HEK293 (cell line): ENCODE measurements around the gene OR6X1.

Experiments
- CTCF ChIA-PET: fragments of 350-600 bp; formaldehyde crosslinking; extraction: SDS; loops from one replicate; lab custom pipeline; 2021; ENCODE audit warnings: antibody characterized with exemption; lab: Yijun Ruan, JAX
- POLR2A ChIA-PET: fragments of 300-600 bp; formaldehyde crosslinking; extraction: SDS; loops from one replicate; lab custom pipeline; 2020; ENCODE audit warnings: antibody characterized with exemption, inconsistent platforms; lab: Yijun Ruan, JAX
- H3K27ac ChIP-seq: fragments of 200-500 bp; sonication (Bioruptor generic); 2 replicates; pipeline ENCODE4 v1.5.1; 2014; ENCODE audit warnings: low read depth, low read length, control low read depth, inconsistent platforms; ENCODE audit errors: extremely low read depth
- H3K36me3 ChIP-seq, 2 experiments: fragments of 200-500 bp in 1 of 2; sonication (Bioruptor generic) in 1 of 2; 1 replicate in 1 of 2; 2 replicates in 1 of 2; pipeline ENCODE4 v1.5.1; 2014 to 2017; ENCODE audit warnings: inconsistent platforms in 2 of 2, low read length in 2 of 2; ENCODE audit not compliant: control insufficient read depth in 2 of 2, insufficient read depth in 1 of 2
- H3K4me1 ChIP-seq: fragments of 200-500 bp; sonication (Bioruptor generic); 2 replicates; pipeline ENCODE4 v1.5.1; 2014; ENCODE audit warnings: mild to moderate bottlenecking, low read length, inconsistent platforms; ENCODE audit not compliant: control insufficient read depth, insufficient read depth
- H3K4me3 ChIP-seq: 2 replicates; pipeline ENCODE4 v1.5.1; 2011; ENCODE audit warnings: low read depth, mild to moderate bottlenecking, control low read depth, low read length, moderate library complexity
- H3K9me3 ChIP-seq: fragments of 200-500 bp; sonication (Bioruptor generic); 2 replicates; pipeline ENCODE4 v1.5.1; 2014; ENCODE audit warnings: low read depth, low read length, inconsistent platforms; ENCODE audit not compliant: control insufficient read depth, insufficient read depth
- CTCF ChIP-seq: fragments of 450-650 bp; formaldehyde crosslinking; IDR thresholded peaks from 2 replicates; pipeline ENCODE4 v1.5.1; 2016; ENCODE audit warnings: missing biosample characterization, missing genetic modification characterization
- GLI2 ChIP-seq: fragments of 450-650 bp; formaldehyde crosslinking; IDR thresholded peaks from 2 replicates; pipeline ENCODE4; 2017; ENCODE audit warnings: missing biosample characterization, missing genetic modification characterization, low read depth, borderline replicate concordance
- GLIS2 ChIP-seq: fragments of 450-650 bp; formaldehyde crosslinking; IDR thresholded peaks from 2 replicates; pipeline ENCODE4 v1.5.1; 2016; ENCODE audit warnings: missing biosample characterization, missing genetic modification characterization
- KLF17 ChIP-seq: fragments of 450-650 bp; formaldehyde crosslinking; IDR thresholded peaks from 2 replicates; pipeline ENCODE4 v1.5.1; 2016; ENCODE audit warnings: missing biosample characterization, missing genetic modification characterization
- PRDM1 ChIP-seq: fragments of 450-650 bp; formaldehyde crosslinking; IDR thresholded peaks from 2 replicates; pipeline ENCODE4; 2016; ENCODE audit warnings: missing biosample characterization, missing genetic modification characterization
- ZBTB11 ChIP-seq: fragments of 450-650 bp; formaldehyde crosslinking; conservative IDR thresholded peaks from 2 replicates; pipeline ENCODE4 v1.5.1; 2016; ENCODE audit warnings: low read depth, missing biosample characterization, missing genetic modification characterization
- ZBTB20 ChIP-seq: fragments of 450-650 bp; formaldehyde crosslinking; IDR thresholded peaks from 2 replicates; pipeline ENCODE4 v1.5.1; 2016; ENCODE audit warnings: missing biosample characterization, missing genetic modification characterization
- ZBTB6 ChIP-seq: fragments of 450-650 bp; formaldehyde crosslinking; IDR thresholded peaks from 2 replicates; pipeline ENCODE4 v1.5.1; 2017; ENCODE audit warnings: missing biosample characterization, missing genetic modification characterization
- ZNF16 ChIP-seq: fragments of 450-650 bp; formaldehyde crosslinking; IDR thresholded peaks from 2 replicates; pipeline ENCODE4 v1.5.1; 2016; ENCODE audit warnings: low read depth, missing biosample characterization, missing genetic modification characterization
- ZNF510 ChIP-seq: fragments of 450-650 bp; formaldehyde crosslinking; IDR thresholded peaks from 2 replicates; pipeline ENCODE4 v1.5.1; 2018; ENCODE audit warnings: mild to moderate bottlenecking, missing genetic modification characterization, missing biosample characterization; ENCODE audit not compliant: insufficient replicate concordance
- ZNF529 ChIP-seq: fragments of 450-650 bp; formaldehyde crosslinking; IDR thresholded peaks from 2 replicates; pipeline ENCODE4 v1.5.1; 2017; ENCODE audit warnings: missing genetic modification characterization, missing biosample characterization; ENCODE audit not compliant: insufficient replicate concordance
- ZNF555 ChIP-seq: fragments of 450-650 bp; formaldehyde crosslinking; conservative IDR thresholded peaks from 2 replicates; pipeline ENCODE4 v1.5.1; 2017; ENCODE audit warnings: missing biosample characterization, mild to moderate bottlenecking, missing genetic modification characterization, inconsistent platforms
- ZNF561 ChIP-seq: fragments of 450-650 bp; IDR thresholded peaks from 2 replicates; pipeline ENCODE4 v1.5.1; 2018; ENCODE audit warnings: missing biosample characterization, missing genetic modification characterization, borderline replicate concordance
- ZNF580 ChIP-seq: fragments of 450-650 bp; formaldehyde crosslinking; IDR thresholded peaks from 2 replicates; pipeline ENCODE4 v1.5.1; 2016; ENCODE audit warnings: missing biosample characterization, missing genetic modification characterization
- ZNF585B ChIP-seq: fragments of 450-650 bp; formaldehyde crosslinking; IDR thresholded peaks from 2 replicates; pipeline ENCODE4 v1.5.1; 2016; ENCODE audit warnings: missing biosample characterization, missing genetic modification characterization
- ZNF624 ChIP-seq: fragments of 450-650 bp; formaldehyde crosslinking; IDR thresholded peaks from 2 replicates; pipeline ENCODE4 v1.5.1; 2017; ENCODE audit warnings: missing biosample characterization, missing genetic modification characterization
- ZNF629 ChIP-seq: fragments of 450-650 bp; formaldehyde crosslinking; IDR thresholded peaks from 2 replicates; pipeline ENCODE4 v1.5.1; 2017; ENCODE audit warnings: missing biosample characterization, missing genetic modification characterization
- ZNF660 ChIP-seq: fragments of 450-650 bp; IDR thresholded peaks from 2 replicates; pipeline ENCODE4 v1.5.1; 2018; ENCODE audit warnings: missing biosample characterization, mild to moderate bottlenecking, missing genetic modification characterization

The OR6X1 gene

GRCh38 chr11:123707606-123708205, 46.6 kb downstream of the OR6X1 start (continued):
- TF ChIP-seq GLIS2 (no peak), CTCF (tag by site-specific recombination) (peak; percentile 9; the same call in 1 of the 2 replicates)

- POLR2A ChIA-PET = interaction anchor here (1.2 kb wide), 1 partner anchor 54 kb away, joined by 3 read pairs; no protein-coding TSS in a partner anchor
- CTCF ChIA-PET = interaction anchor here (0.5 to 12.3 kb wide), 35 partner anchors 8 to 1523 kb away, joined by 3 to 310 read pairs (median 5); partner anchors contain the start of gene SCN3B
- H3K4me1 ChIP-seq = peaks cover 2% of the 10 kb centered on the region; the same call in 1 of the 2 replicates
- H3K9me3 ChIP-seq = no peaks in the 10 kb centered on the region
- H3K27ac ChIP-seq = no peak overlapping the region
- no peak overlapping the region for H3K4me3 ChIP-seq
- H3K36me3 ChIP-seq = no peaks in the 10 kb centered on the region
- no peak for TF ChIP-seq ZNF529 (tag by site-specific recombination)
- no peak for TF ChIP-seq ZBTB6 (tag by site-specific recombination)
- TF ChIP-seq ZNF624 (tag by site-specific recombination) = no peak
- TF ChIP-seq ZNF629 (tag by site-specific recombination) = no peak
- TF ChIP-seq ZNF16 (tag by site-specific recombination) = no peak
- no peak for TF ChIP-seq PRDM1 (tag by site-specific recombination)
- TF ChIP-seq ZBTB20 (tag by site-specific recombination) = no peak
- no peak for TF ChIP-seq ZBTB11 (tag by site-specific recombination)
- no peak for TF ChIP-seq ZNF585B
- no peak for TF ChIP-seq ZNF561
- no peak for TF ChIP-seq ZNF580 (tag by site-specific recombination)
- no peak for TF ChIP-seq KLF17
- TF ChIP-seq ZNF510 = no peak
- TF ChIP-seq ZNF660 (tag by site-specific recombination) = no peak
- no peak for TF ChIP-seq GLI2 (tag by site-specific recombination)
- no peak for TF ChIP-seq ZNF555 (tag by site-specific recombination)
Measured at GRCh38 chr11:123707206-123707605, 47.1 kb downstream of the OR6X1 start.
